SKM-1 treated with dmso at 0.1 percent for 144 hours (cell line): Measurements from ENCODE around the gene BET1L.
"Not testable (repeated sequence)": the region's sequence is repeated elsewhere in the genome, so short reads cannot be mapped to it uniquely, and the experiment has no call there.

ENCODE experiments used
- DNase-seq: peaks from one replicate; lab custom pipeline; 2025; ENCODE audit not compliant: unreplicated experiment; lab: John Stamatoyannopoulos, UW

The BET1L gene

GRCh38 chr11:207208-207862 is at the start of gene BET1L, which contains the start of gene RIC8A:
BET1L (minus strand) TSS chr11:207399; CDS start chr11:207321, 78 bp downstream.
RIC8A (plus strand) TSS chr11:207708; CDS start chr11:208855, 1,147 bp downstream.
- DNase-seq = peak; percentile 97

- DNase-seq = no peak
These were observed 48.6 kb upstream of the BET1L start for GRCh38 chr11:255816-256215.

GRCh38 chr11:255176-255575 is 48.0 kb upstream of the BET1L start:
- no peak for DNase-seq

GRCh38 chr11:253886-254270 is 46.7 kb upstream of the BET1L start:
- DNase-seq = no peak

GRCh38 chr11:253160-253885 is 46.1 kb upstream of the BET1L start:
- DNase-seq = no peak

GRCh38 chr11:252666-253065 is 45.5 kb upstream of the BET1L start:
- no peak for DNase-seq

- DNase-seq = no peak
These were observed 44.4 kb upstream of the BET1L start for GRCh38 chr11:251550-251949.

GRCh38 chr11:250740-251299 is 43.6 kb upstream of the BET1L start:
- DNase-seq = peak; percentile 33

- no peak for DNase-seq
These were observed 43.1 kb upstream of the BET1L start for GRCh38 chr11:250274-250673.

- no peak for DNase-seq
These were observed 41.9 kb upstream of the BET1L start for GRCh38 chr11:249062-249461.

- no peak for DNase-seq
These were observed 37.2 kb upstream of the BET1L start for GRCh38 chr11:244376-244775.

- DNase-seq = no peak
These were observed 34.4 kb upstream of the BET1L start for GRCh38 chr11:241634-242033.

- DNase-seq = no peak
These were observed 33.1 kb upstream of the BET1L start for GRCh38 chr11:240315-240714.

GRCh38 chr11:238346-238745 is 31.1 kb upstream of the BET1L start:
- DNase-seq = not testable (repeated sequence)

GRCh38 chr11:236774-237767 is 29.9 kb upstream of the BET1L start, which contains the start of gene PSMD13:
PSMD13 (plus strand) TSS chr11:236976; CDS start chr11:237050, 74 bp downstream.
- DNase-seq = peak; percentile 75

GRCh38 chr11:235997-236773 is 29.0 kb upstream of the BET1L start, which contains the start of gene SIRT3:
SIRT3 (minus strand) TSS chr11:236342; CDS start chr11:236328, 14 bp downstream.
- DNase-seq = peak; percentile 88

- DNase-seq = no peak
These were observed 28.4 kb upstream of the BET1L start for GRCh38 chr11:235609-235996.

- DNase-seq = no peak
These were observed 28.0 kb upstream of the BET1L start for GRCh38 chr11:235180-235579.

GRCh38 chr11:232783-233565 is 25.8 kb upstream of the BET1L start:
- no peak for DNase-seq
